GM23248 (cell line): ENCODE results near the gene COX5A.

Source experiments
- EZH2 ChIP-seq: fragments of 200-600 bp; sonication (generic); IDR thresholded peaks from 2 replicates; pipeline ENCODE4 v1.6.1; 2018; ENCODE audit warnings: antibody characterized with exemption, mild to moderate bottlenecking; ENCODE audit not compliant: insufficient read depth, poor library complexity, severe bottlenecking
- EZH2phosphoT487 ChIP-seq: fragments of 200-600 bp; sonication (generic); IDR thresholded peaks from 2 replicates; pipeline ENCODE4 v1.6.1; 2018; ENCODE audit warnings: antibody characterized with exemption, moderate library complexity, mild to moderate bottlenecking, low read depth; ENCODE audit not compliant: insufficient read depth

GRCh38 chr15:74956648-74957475, 19.0 kb upstream of the COX5A start, which contains the start of gene RPP25:
- no peak for TF ChIP-seq EZH2
- no peak for TF ChIP-seq EZH2phosphoT487
